ENCODE measurements around the gene L3MBTL1. TPM values are rescaled to one million over a fixed set of nuclear protein-coding genes. Genes with fewer than 3 reads are reported as not detected.

Gene L3MBTL1
- total and polyA plus RNA-seq, 2 donors (not counting 3 experiments of a cell fraction or from before 2014, with no cell fraction given): 5.2 to 8.2 TPM

GRCh38 chr20:43542161-43542560 is 34.7 kb downstream of the L3MBTL1 start:
- DNase-seq (ENCODE audit: low read depth, low spot score) (no peak), FAIRE-seq (no peak)
- intact Hi-C loops (cut with micrococcal nuclease): no loop called here
- Histone ChIP-seq H3K9me3 (replicated peaks; ENCODE audit: control insufficient read depth, insufficient read depth, low read length) (no peaks in the 10 kb centered on the region), H3K9me1 (replicated peaks; ENCODE audit: control insufficient read depth, extremely low read depth, insufficient read depth, low read length) (no peaks in the 10 kb centered on the region), H3K27ac (ENCODE audit: insufficient read depth, low read depth, low read length) (no peak overlapping the region), H3K4me1 (ENCODE audit: control insufficient read depth, extremely low read depth, insufficient read depth, low read length) (peaks cover 6% of the 10 kb centered on the region), H3K36me3 (ENCODE audit: control insufficient read depth in 2 of 2, extremely low read depth in 1 of 2, insufficient read depth in 2 of 2, low read length in 2 of 2) (no peaks in the 10 kb centered on the region), H3K4me3 (replicated peaks in 1 of 3; ENCODE audit: insufficient read depth in 1 of 3, low read depth in 1 of 3, low read length in 3 of 3) (no peak overlapping the region), H3K9ac (replicated peaks; ENCODE audit: extremely low read depth, insufficient read depth, low read length) (no peak overlapping the region), H3K4me2 (ENCODE audit: insufficient read depth, low read length) (no peak overlapping the region), H3K27me3 (ENCODE audit: control insufficient read depth in 2 of 2, insufficient read depth in 2 of 2, low read length in 2 of 2) (no peaks in the 10 kb centered on the region), H4K20me1 (replicated peaks; ENCODE audit: control insufficient read depth, extremely low read depth, insufficient read depth, low read length) (no peaks in the 10 kb centered on the region), H2AFZ (ENCODE audit: low read depth, low read length) (no peak overlapping the region), H3K79me2 (ENCODE audit: control insufficient read depth, insufficient read depth, low read length) (no peaks in the 10 kb centered on the region)
- ChIA-PET POLR2A (no interaction called here), CTCF (interaction anchor here (1.0 to 1.2 kb wide), 3 partner anchors 48 to 539 kb away, joined by 3 to 4 read pairs (median 4); partner anchors contain the start of gene IFT52)
- BruUV-seq (replicated peaks): no TSS peak
- dilution Hi-C loops (cut with MboI; ENCODE audit: extremely low pct_ligation_motif_present, low sequenced_read_pairs): no loop called here
- no peak for TF ChIP-seq JUN (IDR thresholded peaks at IDR 0.05; ENCODE audit: borderline replicate concordance, insufficient read depth, insufficient read length, low read depth)
- TF ChIP-seq MAX (IDR thresholded peaks at IDR 0.05; ENCODE audit: insufficient read depth, insufficient read length): no peak
- TF ChIP-seq POLR2AphosphoS5 (IDR thresholded peaks at IDR 0.05; ENCODE audit: insufficient read depth, low read depth, low read length): no peak
- TF ChIP-seq FOS (IDR thresholded peaks at IDR 0.05; ENCODE audit: borderline replicate concordance, insufficient read depth, low read length): no peak
- TF ChIP-seq MYC (IDR thresholded peaks at IDR 0.05; ENCODE audit: low read depth, low read length): no peak
- TF ChIP-seq GATA2 (IDR thresholded peaks at IDR 0.05; ENCODE audit: insufficient read depth, insufficient read length, low read depth, low read length): no peak
- TF ChIP-seq EZH2 (IDR thresholded peaks at IDR 0.05; ENCODE audit: borderline replicate concordance, low read depth, low read length, severe bottlenecking): no peak
- no peak for TF ChIP-seq POLR2A (IDR thresholded peaks at IDR 0.05; ENCODE audit: low read depth, low read length)
- TF ChIP-seq CTCF (IDR thresholded peaks at IDR 0.05; ENCODE audit: extremely low read depth in 1 of 2, insufficient read depth in 1 of 2, low read depth in 1 of 2, low read length in 2 of 2): no peak
